Cortex of kidney (tissue), 1 donor: Measurements from ENCODE around the gene PTPDC1.
"Not testable (repeated sequence)": the region's sequence is repeated elsewhere in the genome, so short reads cannot be mapped to it uniquely, and the experiment has no call there.

Source experiments
- DNase-seq: peaks from one replicate; lab custom pipeline; 2025; lab: John Stamatoyannopoulos, UW

The PTPDC1 gene

GRCh38 chr9:94086486-94087345, 2.5 kb downstream of the PTPDC1 start:
- no peak for DNase-seq

- not testable (repeated sequence) for DNase-seq
Measured at GRCh38 chr9:94094219-94095145, 10.2 kb downstream of the PTPDC1 start.

- DNase-seq, result no peak
Measured at GRCh38 chr9:94096819-94097577, 12.7 kb downstream of the PTPDC1 start.

GRCh38 chr9:94097788-94098414, 13.6 kb downstream of the PTPDC1 start:
- DNase-seq, result no peak

- no peak for DNase-seq
Measured at GRCh38 chr9:94100152-94100879, 16.1 kb downstream of the PTPDC1 start.

GRCh38 chr9:94101162-94101853, 17.0 kb downstream of the PTPDC1 start:
- DNase-seq, result no peak

GRCh38 chr9:94108584-94108983, 24.3 kb downstream of the PTPDC1 start:
- no peak for DNase-seq

GRCh38 chr9:94110821-94111252, 26.6 kb downstream of the PTPDC1 start:
- no peak for DNase-seq

GRCh38 chr9:94111446-94111845, 27.2 kb downstream of the PTPDC1 start:
- no peak for DNase-seq

- DNase-seq, result no peak
Measured at GRCh38 chr9:94112716-94113465, 28.6 kb downstream of the PTPDC1 start.

GRCh38 chr9:94120088-94120487, 35.8 kb downstream of the PTPDC1 start:
- not testable (repeated sequence) for DNase-seq

GRCh38 chr9:94120854-94121376, 36.7 kb downstream of the PTPDC1 start:
- no peak for DNase-seq

GRCh38 chr9:94126844-94127243, 42.6 kb downstream of the PTPDC1 start:
- DNase-seq, result no peak

GRCh38 chr9:94127806-94128205, 43.5 kb downstream of the PTPDC1 start:
- no peak for DNase-seq

- DNase-seq, result no peak
Measured at GRCh38 chr9:94128580-94128979, 44.3 kb downstream of the PTPDC1 start.

GRCh38 chr9:94134629-94135028, 50.4 kb downstream of the PTPDC1 start:
- DNase-seq, result no peak

GRCh38 chr9:94135222-94135621, 51.0 kb downstream of the PTPDC1 start:
- DNase-seq, result no peak

GRCh38 chr9:94139672-94140417, 55.6 kb downstream of the PTPDC1 start:
- DNase-seq, result no peak

GRCh38 chr9:94140418-94140780, 56.1 kb downstream of the PTPDC1 start:
- no peak for DNase-seq
